ENCODE data around the gene TMEM50A.
"Not testable (repeated sequence)": the region's sequence is repeated elsewhere in the genome, so short reads cannot be mapped to it uniquely, and the experiment has no call there.

TMEM50A gene

DNA sequence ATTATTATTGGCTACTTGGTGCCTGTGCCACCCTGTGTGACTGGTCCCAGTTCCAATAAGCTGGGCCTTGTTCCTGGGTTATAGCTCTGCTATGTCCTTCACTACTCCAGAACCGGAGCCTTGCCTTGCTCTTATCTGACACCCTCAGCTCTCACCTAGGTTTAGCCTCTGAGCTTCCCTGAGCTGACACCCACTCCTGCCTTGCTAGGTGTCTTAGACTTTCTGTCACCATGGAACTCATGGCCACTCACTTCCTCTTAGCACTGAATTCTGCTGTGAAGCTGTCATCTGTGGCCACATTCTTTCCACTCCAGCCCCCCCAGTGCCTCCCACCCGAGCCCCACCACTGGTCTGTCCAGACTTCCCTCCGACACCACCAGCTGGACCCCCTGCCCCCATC, 51.6 kb downstream of the TMEM50A start:
- not testable (repeated sequence) for DNase-seq

- DNase-seq: no peak
Observed at GRCh38 chr1:25392841-25393240, 54.7 kb downstream of the TMEM50A start.

DNA sequence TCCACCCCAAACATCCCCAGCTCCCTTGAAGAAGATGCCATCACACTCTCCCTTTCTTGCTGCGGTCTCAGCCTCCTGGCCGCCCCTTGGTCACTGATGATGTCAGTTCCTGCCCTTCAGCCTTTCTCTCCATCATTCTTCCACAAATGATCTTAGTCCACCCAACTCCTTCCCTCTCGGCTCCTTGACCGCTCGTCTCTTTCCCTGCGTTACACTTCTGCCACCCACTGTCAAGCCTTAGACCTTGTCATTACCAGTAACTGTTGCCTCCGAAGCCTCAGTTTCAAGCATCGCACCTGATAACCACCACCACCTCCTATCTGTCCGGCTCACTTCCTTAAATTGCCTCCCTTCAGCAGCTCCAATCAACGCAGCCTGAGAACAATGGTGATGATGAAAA, 59.4 kb downstream of the TMEM50A start:
- DNase-seq: not testable (repeated sequence)

DNA sequence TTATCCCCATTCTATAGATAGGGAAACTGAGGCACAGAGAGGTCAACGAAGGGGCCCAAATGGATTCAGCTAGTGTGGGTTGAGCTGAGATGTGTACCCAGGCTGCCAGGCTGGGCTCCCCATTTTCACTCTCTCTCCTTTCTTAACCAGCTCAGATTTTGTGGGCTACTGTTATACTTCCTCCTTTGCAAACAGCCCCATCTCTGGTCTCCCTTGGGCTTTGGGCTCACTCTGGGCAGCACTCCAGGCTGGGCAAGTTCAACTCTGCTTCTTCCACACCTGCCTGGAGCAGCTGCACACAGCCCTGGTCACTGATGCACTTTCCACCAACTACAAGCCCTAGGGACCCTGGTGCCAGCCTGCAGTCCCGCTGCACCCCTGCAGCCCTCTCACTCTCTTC, 59.9 kb downstream of the TMEM50A start:
- DNase-seq: not testable (repeated sequence)

DNA sequence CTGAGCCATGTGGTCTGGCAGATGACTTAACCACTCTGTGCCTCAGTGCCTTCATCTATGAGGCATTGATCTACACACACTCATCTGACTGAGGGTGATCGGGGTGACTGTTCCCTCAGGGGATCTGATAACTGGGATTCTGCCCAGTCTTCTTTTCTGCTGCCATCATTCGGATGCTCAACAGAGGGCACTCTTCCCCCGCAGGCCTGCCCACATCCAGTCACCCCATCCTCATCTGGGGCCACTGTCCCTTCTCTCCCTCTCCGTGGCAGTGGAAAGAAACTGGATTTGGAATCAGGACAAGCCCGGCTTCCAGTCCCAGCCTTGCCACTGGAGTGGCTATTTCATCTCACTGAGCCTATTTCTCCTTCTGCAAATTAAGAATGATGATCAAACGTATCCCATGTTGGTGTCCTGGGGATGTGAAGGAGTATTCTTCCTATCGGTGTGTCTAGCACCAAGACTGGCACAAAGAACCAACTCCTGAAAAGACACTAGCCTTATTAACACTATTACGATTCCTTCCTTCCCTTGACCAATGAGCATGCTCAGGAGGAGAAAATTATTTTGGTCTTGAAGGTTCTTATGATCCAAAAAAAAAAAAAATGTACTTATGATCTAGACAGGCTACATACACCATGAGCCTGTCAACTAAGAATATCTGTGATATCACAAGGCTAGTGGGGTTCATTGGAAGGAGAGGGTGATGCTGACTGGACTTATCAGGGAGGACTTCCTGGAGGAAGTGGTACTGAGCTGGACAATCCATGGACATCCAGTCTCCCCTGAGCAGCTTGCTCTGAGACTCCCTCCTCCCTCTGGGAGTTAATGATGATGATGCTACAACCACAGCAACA, 65.0 kb downstream of the TMEM50A start:
- not testable (repeated sequence) for DNase-seq

DNA sequence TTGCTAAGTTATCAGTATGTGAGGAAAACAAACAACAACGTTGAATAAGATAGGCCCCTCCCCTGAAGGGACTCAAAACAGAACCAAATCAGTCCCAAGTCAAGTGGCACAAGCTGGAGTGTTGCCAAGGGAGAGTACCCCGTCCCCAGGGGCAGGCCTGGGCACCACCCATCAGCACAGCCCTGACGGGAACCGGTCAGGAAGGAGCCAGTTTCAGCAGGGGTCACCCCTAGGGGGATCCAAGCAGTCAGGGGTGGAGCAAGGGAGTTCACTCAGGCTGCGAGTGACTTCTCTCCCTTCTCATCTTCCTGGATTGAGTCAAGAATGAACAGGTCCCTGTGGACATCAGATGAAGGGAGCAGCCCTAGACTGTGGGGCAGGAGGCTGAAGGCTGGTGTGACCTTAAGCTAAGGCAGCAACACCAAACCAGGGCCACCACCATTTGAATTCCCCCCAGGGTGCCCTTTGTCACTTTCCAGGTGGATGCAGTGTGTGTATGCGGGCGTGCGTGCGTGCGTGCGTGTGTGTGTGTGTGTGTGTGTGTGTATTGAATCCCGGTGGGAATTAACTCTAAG, 67.7 kb downstream of the TMEM50A start:
- DNase-seq: not testable (repeated sequence)

DNA sequence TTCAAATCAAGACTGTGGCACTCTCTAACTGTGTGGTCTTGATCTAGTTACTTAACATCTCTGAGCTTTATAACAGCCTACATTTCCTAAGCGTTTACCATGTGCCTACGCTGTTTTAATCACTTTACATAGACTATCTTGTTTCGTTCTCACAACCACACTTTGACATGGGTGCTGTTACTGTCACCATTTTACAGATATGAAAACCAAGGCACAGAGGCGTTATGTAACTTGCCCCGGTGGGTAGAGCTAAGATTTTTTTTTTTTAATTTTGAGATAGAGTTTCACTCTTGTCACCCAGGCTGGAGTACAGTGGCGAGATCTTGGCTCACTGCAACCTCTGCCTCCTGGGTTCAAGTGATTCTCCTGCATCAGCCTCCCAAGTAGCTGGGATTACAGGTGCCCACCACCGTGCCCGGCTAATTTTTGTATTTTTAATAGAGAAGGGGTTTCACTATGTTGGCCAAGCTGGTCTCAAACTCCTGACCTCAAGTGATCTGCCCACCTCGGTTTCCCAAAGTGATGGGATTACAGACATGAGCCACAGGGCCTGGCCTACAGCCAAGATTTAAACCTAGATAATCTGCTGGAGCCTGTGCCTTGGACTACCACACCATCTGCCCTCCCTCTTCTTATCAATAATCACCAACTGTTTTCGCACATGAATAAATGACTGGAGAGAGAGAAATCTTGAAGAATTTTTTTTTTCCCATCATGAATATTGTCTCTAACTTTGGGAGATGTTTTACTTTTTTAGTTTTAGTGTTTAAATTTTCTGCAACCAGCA, 71.7 kb downstream of the TMEM50A start:
- not testable (repeated sequence) for DNase-seq
